Fibroblast of lung (primary cell): Measurements from ENCODE around the gene RFNG. TPM values are rescaled to one million over a fixed set of nuclear protein-coding genes. Genes with fewer than 3 reads are reported as not detected.

Experiments used
- DNase-seq, 2 donors: peaks; one replicate each; pipeline versions ENCODE4 v3.0.0 to v3.0.0-alpha.2; 2010; ENCODE audit warnings: low read depth in 2 of 2
- H2AFZ ChIP-seq: 2 replicates; pipeline ENCODE4 v1.5.1; 2012; ENCODE audit warnings: low read length, control low read depth, inconsistent platforms
- H3K27ac ChIP-seq: 2 replicates; pipeline ENCODE4 v1.5.1; 2011; ENCODE audit warnings: low read length, control low read depth; ENCODE audit not compliant: insufficient read depth
- H3K27me3 ChIP-seq: 2 replicates; pipeline ENCODE4 v1.5.1; 2011; ENCODE audit warnings: mild to moderate bottlenecking, low read length; ENCODE audit not compliant: control insufficient read depth, insufficient read depth
- H3K36me3 ChIP-seq: 2 replicates; pipeline ENCODE4 v1.5.1; 2011; ENCODE audit warnings: low read length; ENCODE audit not compliant: control insufficient read depth, insufficient read depth
- H3K4me1 ChIP-seq: 2 replicates; pipeline ENCODE4 v1.5.1; 2011; ENCODE audit warnings: low read length; ENCODE audit not compliant: control insufficient read depth, insufficient read depth; ENCODE audit errors: extremely low read depth
- H3K4me2 ChIP-seq: 2 replicates; pipeline ENCODE4 v1.5.1; 2011; ENCODE audit warnings: low read length, control low read depth; ENCODE audit not compliant: insufficient read depth; ENCODE audit errors: extremely low read depth
- H3K4me3 ChIP-seq, 4 experiments: fragments of 200-600 bp in 1 of 4; sonication (generic) in 1 of 4; replicated peaks in 1 of 4; 2 replicates each; pipeline ENCODE4 v1.5.1; 2011 to 2016; ENCODE audit warnings: low read length in 4 of 4, low read depth in 3 of 4, mild to moderate bottlenecking in 3 of 4, control low read depth in 2 of 4, inconsistent platforms in 1 of 4, mixed read lengths in 1 of 4; ENCODE audit not compliant: insufficient read depth in 1 of 4; ENCODE audit errors: control extremely low read depth in 1 of 4
- H3K79me2 ChIP-seq: 2 replicates; pipeline ENCODE4 v1.5.1; 2012; ENCODE audit warnings: mild to moderate bottlenecking, low read length, inconsistent platforms; ENCODE audit not compliant: control insufficient read depth, insufficient read depth
- H3K9ac ChIP-seq: 2 replicates; pipeline ENCODE4 v1.5.1; 2011; ENCODE audit warnings: mild to moderate bottlenecking, low read length, control low read depth; ENCODE audit not compliant: insufficient read depth
- H3K9me3 ChIP-seq: 2 replicates; pipeline ENCODE4 v1.5.1; 2012; ENCODE audit warnings: low read depth, low read length; ENCODE audit not compliant: control insufficient read depth, insufficient read depth
- H4K20me1 ChIP-seq: 2 replicates; pipeline ENCODE4 v1.5.1; 2011; ENCODE audit warnings: low read length; ENCODE audit not compliant: control insufficient read depth, insufficient read depth; ENCODE audit errors: extremely low read depth
- CTCF ChIP-seq, 2 donors: IDR thresholded peaks in 1 of 2; conservative IDR thresholded peaks in 1 of 2; 1 replicate in 1 of 2; 2 replicates in 1 of 2; pipeline ENCODE4 v1.5.1; 2011 to 2012; ENCODE audit warnings: low read length in 2 of 2, control low read depth in 1 of 2, inconsistent platforms in 1 of 2, low read depth in 1 of 2, mild to moderate bottlenecking in 1 of 2
- EZH2 ChIP-seq: IDR thresholded peaks from 2 replicates; pipeline ENCODE4 v1.5.1; 2012; ENCODE audit warnings: low read length, control low read depth, mild to moderate bottlenecking; ENCODE audit errors: missing control alignments
- polyA plus RNA-seq, 2 donors: library from polyadenylated mRNA; depleted of rRNA in 1 of 2; stranded (reverse) in 1 of 2; unstranded in 1 of 2; fragments of >200 nt; gene quantifications; 2 replicates each; pipeline ENCODE4 v1.2.1, GENCODE V29; 2011 to 2012; ENCODE audit warnings: missing spikeins in 1 of 2
- total RNA-seq: library from RNA; depleted of rRNA; stranded (reverse); fragments of >200 nt; gene quantifications from 2 replicates; pipeline ENCODE4 v1.2.1, GENCODE V29; 2014

RFNG gene
- total and polyA plus RNA-seq, 2 donors (not counting 1 experiment from before 2014, with no cell fraction given), result 14.5 to 48.9 TPM

GRCh38 chr17:82094931-82095776 is 43.5 kb upstream of the RFNG start:
- DNase-seq, result no peak
- H3K9me3 ChIP-seq, result no peaks in the 10 kb centered on the region
- H3K4me3 ChIP-seq, result peak overlapping the region in 3 of 4 experiments; percentile 81 to 83 (median 83)
- H4K20me1 ChIP-seq, result peaks cover 1% of the 10 kb centered on the region
- H3K9ac ChIP-seq, result no peak overlapping the region
- no peak overlapping the region for H2AFZ ChIP-seq
- TF ChIP-seq CTCF (conservative IDR thresholded peaks at IDR 0.05 in 1 of 2, IDR thresholded peaks at IDR 0.05 in 1 of 2; ENCODE audit: low read depth in 1 of 2, low read length in 2 of 2) (no peak), EZH2 (no peak)
- H3K4me1 ChIP-seq, result peaks cover 14% of the 10 kb centered on the region
- peaks cover 51% of the 10 kb centered on the region for H3K79me2 ChIP-seq
- peaks cover 49% of the 10 kb centered on the region for H3K36me3 ChIP-seq
- H3K4me2 ChIP-seq, result peak overlapping the region; percentile 95
- peak overlapping the region; percentile 20 for H3K27ac ChIP-seq
- no peaks in the 10 kb centered on the region for H3K27me3 ChIP-seq

GRCh38 chr17:82092995-82093751 is 41.6 kb upstream of the RFNG start:
- Histone ChIP-seq H3K4me2 (no peak overlapping the region), H3K79me2 (peaks cover 51% of the 10 kb centered on the region), H3K4me3 (no peak overlapping the region), H3K36me3 (peaks cover 66% of the 10 kb centered on the region), H3K4me1 (peaks cover 8% of the 10 kb centered on the region), H3K27ac (no peak overlapping the region), H4K20me1 (peaks cover 1% of the 10 kb centered on the region), H3K9me3 (no peaks in the 10 kb centered on the region), H2AFZ (no peak overlapping the region), H3K27me3 (no peaks in the 10 kb centered on the region), H3K9ac (peak overlapping the region; percentile 7)
- TF ChIP-seq EZH2 (no peak), CTCF (conservative IDR thresholded peaks at IDR 0.05 in 1 of 2, IDR thresholded peaks at IDR 0.05 in 1 of 2; ENCODE audit: low read depth in 1 of 2, low read length in 2 of 2) (no peak)
- no peak for DNase-seq

GRCh38 chr17:82092628-82092994 is 41.0 kb upstream of the RFNG start:
- H3K4me3 ChIP-seq, result no peak overlapping the region
- peaks cover 8% of the 10 kb centered on the region for H3K4me1 ChIP-seq
- H3K9me3 ChIP-seq, result no peaks in the 10 kb centered on the region
- no peak for TF ChIP-seq CTCF (conservative IDR thresholded peaks at IDR 0.05 in 1 of 2, IDR thresholded peaks at IDR 0.05 in 1 of 2; ENCODE audit: low read depth in 1 of 2, low read length in 2 of 2)
- TF ChIP-seq EZH2, result no peak
- peaks cover 1% of the 10 kb centered on the region for H4K20me1 ChIP-seq
- no peak overlapping the region for H3K27ac ChIP-seq
- no peaks in the 10 kb centered on the region for H3K27me3 ChIP-seq
- no peak overlapping the region for H3K9ac ChIP-seq
- H2AFZ ChIP-seq, result no peak overlapping the region
- H3K79me2 ChIP-seq, result peaks cover 48% of the 10 kb centered on the region
- H3K4me2 ChIP-seq, result no peak overlapping the region
- H3K36me3 ChIP-seq, result peaks cover 71% of the 10 kb centered on the region
- DNase-seq, result no peak
